SK-N-SH treated with all-trans-retinoic acid at 6 μM for 48 hours (cell line): ENCODE data around the gene KLHDC7A.

Experiments
- ARNTL ChIP-seq: fragments of 450-650 bp; formaldehyde crosslinking; IDR thresholded peaks from 2 replicates; pipeline ENCODE4 v1.5.0; 2020; ENCODE audit warnings: low read depth, mild to moderate bottlenecking, moderate library complexity, borderline replicate concordance
- BACH2 ChIP-seq: fragments of 250-450 bp; sonication (Bioruptor Pico); IDR thresholded peaks from 2 replicates; pipeline ENCODE4 v1.9.0; 2021; ENCODE audit warnings: mild to moderate bottlenecking, borderline replicate concordance
- CSDC2 ChIP-seq: fragments of 250-450 bp; sonication (Bioruptor Pico); IDR thresholded peaks from 2 replicates; pipeline ENCODE4 v1.5.0; 2020; ENCODE audit warnings: mild to moderate bottlenecking, moderate library complexity
- ESRRG ChIP-seq: fragments of 250-450 bp; sonication (Bioruptor Pico); IDR thresholded peaks from 2 replicates; pipeline ENCODE4 v1.6.1; 2021; ENCODE audit warnings: mild to moderate bottlenecking
- ISL1 ChIP-seq: fragments of 250-450 bp; sonication (Bioruptor Pico); IDR thresholded peaks from 2 replicates; pipeline ENCODE4 v2.1.2; 2022; ENCODE audit warnings: mild to moderate bottlenecking, moderate library complexity
- OSR1 ChIP-seq: fragments of 250-450 bp; sonication (Bioruptor Pico); IDR thresholded peaks from 2 replicates; pipeline ENCODE4 v1.8.0; 2022; ENCODE audit warnings: moderate library complexity, mild to moderate bottlenecking, inconsistent platforms
- RARB ChIP-seq: fragments of 250-450 bp; sonication (Bioruptor Pico); IDR thresholded peaks from 2 replicates; pipeline ENCODE4 v1.8.0; 2021; ENCODE audit warnings: mild to moderate bottlenecking, moderate library complexity
- TOX ChIP-seq: fragments of 250-450 bp; sonication (Bioruptor Pico); IDR thresholded peaks from 2 replicates; pipeline ENCODE4 v1.8.0; 2021; ENCODE audit warnings: mild to moderate bottlenecking, moderate library complexity, borderline replicate concordance
- ZFP3 ChIP-seq: fragments of 250-450 bp; sonication (Bioruptor Pico); IDR thresholded peaks from 2 replicates; pipeline ENCODE4 v1.5.0; 2020; ENCODE audit warnings: mild to moderate bottlenecking, moderate library complexity
- ZFP30 ChIP-seq: fragments of 450-650 bp; formaldehyde crosslinking; IDR thresholded peaks from 2 replicates; pipeline ENCODE4 v1.5.0; 2022; ENCODE audit warnings: mild to moderate bottlenecking, moderate library complexity
- ZNF565 ChIP-seq: fragments of 450-650 bp; formaldehyde crosslinking; conservative IDR thresholded peaks from 2 replicates; pipeline ENCODE4 v1.5.0; 2020; ENCODE audit warnings: low read depth, mild to moderate bottlenecking, moderate library complexity
- TF ChIP-seq, protein P1 (sequence below): fragments of 250-450 bp; sonication (Bioruptor Pico); IDR thresholded peaks from 2 replicates; pipeline ENCODE4 v1.8.0; 2020; ENCODE audit warnings: mild to moderate bottlenecking, moderate library complexity, borderline replicate concordance
- TF ChIP-seq, protein P2 (sequence below): fragments of 250-450 bp; sonication (Bioruptor Pico); IDR thresholded peaks from 2 replicates; pipeline ENCODE4 v1.5.1; 2020; ENCODE audit warnings: low read depth, mild to moderate bottlenecking, moderate library complexity

DNA sequence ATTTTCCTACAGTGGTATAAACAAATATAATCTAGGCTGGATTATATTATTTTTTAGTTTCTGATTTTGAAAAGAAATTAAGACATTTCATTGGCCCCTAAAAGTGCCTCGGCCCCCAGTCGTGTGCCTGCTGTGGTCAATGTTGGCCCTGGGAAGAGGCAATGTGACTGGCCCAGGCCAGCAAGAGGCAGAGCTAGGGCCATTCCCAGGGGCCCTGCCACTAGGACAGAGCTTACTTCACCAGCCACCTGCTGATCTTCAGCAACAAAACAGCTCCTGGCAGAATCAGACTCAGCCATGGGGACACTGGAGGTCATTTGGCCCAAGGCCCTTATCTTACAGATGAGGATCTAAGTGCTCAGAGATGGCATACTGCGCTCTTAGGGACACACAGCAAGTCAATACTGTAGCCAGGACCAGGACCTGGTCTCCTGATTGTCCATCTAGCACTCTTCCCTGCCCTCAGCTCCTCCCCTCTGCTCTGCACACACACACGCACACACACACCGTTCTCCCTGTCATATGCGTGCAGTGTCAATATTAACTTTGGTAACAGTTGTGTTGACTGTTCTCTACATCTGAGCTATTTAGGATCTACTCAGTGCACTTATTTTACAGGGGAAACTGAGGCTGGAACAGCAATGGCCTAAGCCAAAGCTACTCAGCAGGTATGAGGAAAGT is 16.6 kb upstream of the KLHDC7A start:
- TF ChIP-seq ZFP30 (CRISPR knock-in tag), result no peak
- TF ChIP-seq, protein P1, sequence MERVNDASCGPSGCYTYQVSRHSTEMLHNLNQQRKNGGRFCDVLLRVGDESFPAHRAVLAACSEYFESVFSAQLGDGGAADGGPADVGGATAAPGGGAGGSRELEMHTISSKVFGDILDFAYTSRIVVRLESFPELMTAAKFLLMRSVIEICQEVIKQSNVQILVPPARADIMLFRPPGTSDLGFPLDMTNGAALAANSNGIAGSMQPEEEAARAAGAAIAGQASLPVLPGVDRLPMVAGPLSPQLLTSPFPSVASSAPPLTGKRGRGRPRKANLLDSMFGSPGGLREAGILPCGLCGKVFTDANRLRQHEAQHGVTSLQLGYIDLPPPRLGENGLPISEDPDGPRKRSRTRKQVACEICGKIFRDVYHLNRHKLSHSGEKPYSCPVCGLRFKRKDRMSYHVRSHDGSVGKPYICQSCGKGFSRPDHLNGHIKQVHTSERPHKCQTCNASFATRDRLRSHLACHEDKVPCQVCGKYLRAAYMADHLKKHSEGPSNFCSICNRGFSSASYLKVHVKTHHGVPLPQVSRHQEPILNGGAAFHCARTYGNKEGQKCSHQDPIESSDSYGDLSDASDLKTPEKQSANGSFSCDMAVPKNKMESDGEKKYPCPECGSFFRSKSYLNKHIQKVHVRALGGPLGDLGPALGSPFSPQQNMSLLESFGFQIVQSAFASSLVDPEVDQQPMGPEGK (CRISPR knock-in tag), result no peak
- no peak for TF ChIP-seq OSR1 (CRISPR knock-in tag)
- TF ChIP-seq, protein P2, sequence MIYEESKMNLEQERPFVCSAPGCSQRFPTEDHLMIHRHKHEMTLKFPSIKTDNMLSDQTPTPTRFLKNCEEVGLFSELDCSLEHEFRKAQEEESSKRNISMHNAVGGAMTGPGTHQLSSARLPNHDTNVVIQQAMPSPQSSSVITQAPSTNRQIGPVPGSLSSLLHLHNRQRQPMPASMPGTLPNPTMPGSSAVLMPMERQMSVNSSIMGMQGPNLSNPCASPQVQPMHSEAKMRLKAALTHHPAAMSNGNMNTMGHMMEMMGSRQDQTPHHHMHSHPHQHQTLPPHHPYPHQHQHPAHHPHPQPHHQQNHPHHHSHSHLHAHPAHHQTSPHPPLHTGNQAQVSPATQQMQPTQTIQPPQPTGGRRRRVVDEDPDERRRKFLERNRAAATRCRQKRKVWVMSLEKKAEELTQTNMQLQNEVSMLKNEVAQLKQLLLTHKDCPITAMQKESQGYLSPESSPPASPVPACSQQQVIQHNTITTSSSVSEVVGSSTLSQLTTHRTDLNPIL, result no peak
- no peak for TF ChIP-seq ARNTL (CRISPR knock-in tag)
- no peak for TF ChIP-seq ESRRG
- TF ChIP-seq RARB (CRISPR knock-in tag), result no peak
- no peak for TF ChIP-seq CSDC2 (CRISPR knock-in tag)
- TF ChIP-seq TOX (CRISPR knock-in tag), result no peak
- no peak for TF ChIP-seq ZNF565 (CRISPR knock-in tag)
- no peak for TF ChIP-seq BACH2 (CRISPR knock-in tag)
- TF ChIP-seq ISL1 (CRISPR knock-in tag), result no peak
- TF ChIP-seq ZFP3 (CRISPR knock-in tag), result no peak
